Endothelial cell of umbilical vein (primary cell): ENCODE measurements around the gene CXCR6. TPM values are rescaled to one million over a fixed set of nuclear protein-coding genes. Genes with fewer than 3 reads are reported as not detected.

Experiments
- BruUV-seq: library from RNA; stranded (reverse); fragments of 400-500 nt; replicated peaks from 2 replicates; lab custom pipeline; 2021; lab: Mats Ljungman, UMichigan
- CTCF ChIA-PET: fragments of 300-600, 350-600 bp; sonication (Branson Sonifier 250); formaldehyde crosslinking; loops from one replicate; lab custom pipeline; 2021; ENCODE audit warnings: antibody characterized with exemption, inconsistent platforms; lab: Charles Lee
- POLR2A ChIA-PET: fragments of 300-600, 350-600 bp; sonication (Branson Sonifier 250); formaldehyde crosslinking; loops from one replicate; lab custom pipeline; 2021; ENCODE audit warnings: antibody characterized with exemption, inconsistent platforms; lab: Charles Lee
- DNase-seq: peaks from one replicate; pipeline ENCODE4 v3.0.0-alpha.2; 2011; ENCODE audit warnings: low read depth, low spot score
- FAIRE-seq: peaks from 2 replicates; lab custom pipeline; 2011; peaks lifted over from hg19 to GRCh38; lab: Jason Lieb, UNC
- H2AFZ ChIP-seq: 2 replicates; pipeline ENCODE4 v1.6.0; 2012; ENCODE audit warnings: low read depth, low read length, control low read depth, inconsistent platforms
- H3K27ac ChIP-seq: 2 replicates; pipeline ENCODE4 v1.5.1; 2011; ENCODE audit warnings: low read depth, mild to moderate bottlenecking, control low read depth, low read length, moderate library complexity; ENCODE audit not compliant: insufficient read depth
- H3K27me3 ChIP-seq, 2 experiments: 2 replicates each; pipeline versions ENCODE4 v1.6.0 to v1.6.1; 2011; ENCODE audit warnings: low read length in 2 of 2, mixed read lengths in 1 of 2; ENCODE audit not compliant: control insufficient read depth in 2 of 2, insufficient read depth in 2 of 2
- H3K36me3 ChIP-seq, 2 experiments: 2 replicates in 1 of 2; 3 replicates in 1 of 2; pipeline ENCODE4 v1.5.1; 2011; ENCODE audit warnings: low read length in 2 of 2, mild to moderate bottlenecking in 1 of 2, moderate library complexity in 1 of 2; ENCODE audit not compliant: control insufficient read depth in 2 of 2, insufficient read depth in 2 of 2; ENCODE audit errors: extremely low read depth in 1 of 2
- H3K4me1 ChIP-seq: 3 replicates; pipeline ENCODE4 v1.5.1; 2011; ENCODE audit warnings: mild to moderate bottlenecking, low read length; ENCODE audit not compliant: control insufficient read depth, insufficient read depth; ENCODE audit errors: extremely low read depth
- H3K4me2 ChIP-seq: 2 replicates; pipeline ENCODE4 v1.6.1; 2011; ENCODE audit warnings: low read length, control low read depth, mixed read lengths; ENCODE audit not compliant: insufficient read depth
- H3K4me3 ChIP-seq, 3 experiments: fragments of 200-600 bp in 1 of 3; sonication (generic), shearing (Covaris generic) in 1 of 3; replicated peaks in 1 of 3; 2 replicates each; pipeline ENCODE4 v1.5.1; 2011 to 2016; ENCODE audit warnings: control low read depth in 3 of 3, low read length in 3 of 3, mild to moderate bottlenecking in 2 of 3, inconsistent platforms in 1 of 3, low read depth in 1 of 3, moderate library complexity in 1 of 3; ENCODE audit not compliant: insufficient read depth in 1 of 3
- H3K79me2 ChIP-seq: 2 replicates; pipeline ENCODE4 v1.6.0; 2012; ENCODE audit warnings: low read length, inconsistent platforms; ENCODE audit not compliant: control insufficient read depth, insufficient read depth
- H3K9ac ChIP-seq: replicated peaks from 2 replicates; pipeline ENCODE3; 2011; ENCODE audit warnings: low read length, control low read depth; ENCODE audit not compliant: insufficient read depth; ENCODE audit errors: extremely low read depth
- H3K9me1 ChIP-seq: replicated peaks from 3 replicates; pipeline ENCODE4 v1.6.0; 2011; ENCODE audit warnings: mild to moderate bottlenecking, low read length; ENCODE audit not compliant: control insufficient read depth, insufficient read depth; ENCODE audit errors: extremely low read depth
- H3K9me3 ChIP-seq: replicated peaks from 2 replicates; pipeline ENCODE4 v1.5.1; 2012; ENCODE audit warnings: low read length, inconsistent platforms; ENCODE audit not compliant: control insufficient read depth, insufficient read depth
- H4K20me1 ChIP-seq: replicated peaks from 2 replicates; pipeline ENCODE3; 2011; ENCODE audit warnings: mild to moderate bottlenecking, low read length; ENCODE audit not compliant: control insufficient read depth, insufficient read depth; ENCODE audit errors: extremely low read depth
- EZH2 ChIP-seq: IDR thresholded peaks from 2 replicates; pipeline ENCODE4 v1.6.1; 2012; ENCODE audit warnings: borderline replicate concordance, low read depth, mild to moderate bottlenecking, moderate library complexity, low read length, inconsistent platforms; ENCODE audit not compliant: severe bottlenecking
- FOS ChIP-seq: IDR thresholded peaks from 2 replicates; pipeline ENCODE4 v1.6.1; 2011; ENCODE audit warnings: mild to moderate bottlenecking, low read length, moderate library complexity, borderline replicate concordance; ENCODE audit not compliant: insufficient read depth
- GATA2 ChIP-seq: IDR thresholded peaks from 2 replicates; pipeline ENCODE4 v1.7.0; 2011; ENCODE audit warnings: low read depth, mild to moderate bottlenecking, moderate library complexity, mixed read lengths, low read length; ENCODE audit not compliant: insufficient read length, insufficient read depth
- JUN ChIP-seq: IDR thresholded peaks from 2 replicates; pipeline ENCODE4 v1.6.1; 2011; ENCODE audit warnings: borderline replicate concordance, low read depth; ENCODE audit not compliant: insufficient read length, insufficient read depth
- MYC ChIP-seq: IDR thresholded peaks from one replicate; pipeline ENCODE4 v1.6.1; 2011; ENCODE audit warnings: mild to moderate bottlenecking, low read depth, low read length
- POLR2A ChIP-seq: IDR thresholded peaks from 2 replicates; pipeline ENCODE4 v1.6.1; 2012; ENCODE audit warnings: low read depth, mild to moderate bottlenecking, control low read depth, low read length
- POLR2AphosphoS5 ChIP-seq: IDR thresholded peaks from 2 replicates; pipeline ENCODE4 v1.6.1; 2012; ENCODE audit warnings: low read depth, mild to moderate bottlenecking, control low read depth, low read length, moderate library complexity; ENCODE audit not compliant: insufficient read depth
- dilution Hi-C: fragments of 300-500 bp; cut with MboI; formaldehyde crosslinking; loops from one replicate; pipeline ENCODE4 v1.15.0; 2019; ENCODE audit warnings: low sequenced_read_pairs; ENCODE audit not compliant: extremely low pct_ligation_motif_present
- intact Hi-C: fragments of 100-400 bp; cut with micrococcal nuclease; formaldehyde crosslinking; loops from one replicate; pipeline ENCODE4 v1.10.0; 2022
- polyA plus RNA-seq, 4 experiments: library from polyadenylated mRNA; depleted of rRNA in 3 of 4; stranded (reverse) in 3 of 4; unstranded in 1 of 4; fragments of >200 nt; gene quantifications; 2 replicates each; pipeline versions ENCODE4 v1.2.1 to v1.2.3, GENCODE V29; 2011 to 2012; ENCODE audit warnings: missing spikeins in 1 of 4
- total RNA-seq: library from RNA; stranded (reverse); gene quantifications from 2 replicates; pipeline ENCODE4 v1.2.3, GENCODE V29; 2021
- TF ChIP-seq, protein P1 (sequence below): IDR thresholded peaks from 2 replicates; pipeline ENCODE4 v1.6.1; 2011; ENCODE audit not compliant: insufficient read depth, insufficient read length
- TF ChIP-seq, protein P2 (sequence below), 2 donors: IDR thresholded peaks; 1 replicate in 1 of 2; 2 replicates in 1 of 2; pipeline ENCODE4 v1.5.1; 2011; ENCODE audit warnings: low read length in 2 of 2, mild to moderate bottlenecking in 2 of 2, moderate library complexity in 2 of 2, control low read depth in 1 of 2, inconsistent platforms in 1 of 2, low read depth in 1 of 2; ENCODE audit not compliant: insufficient read depth in 1 of 2; ENCODE audit errors: extremely low read depth in 1 of 2

Gene CXCR6
- total and polyA plus RNA-seq, 2 donors (not counting 3 experiments of a cell fraction or from before 2014, with no cell fraction given): not detected

GRCh38 chr3:45942051-45942825, 1.0 kb upstream of the CXCR6 start:
- no peak for FAIRE-seq
- Histone ChIP-seq H4K20me1 (no peaks in the 10 kb centered on the region), H3K4me2 (no peak overlapping the region), H3K36me3 (peaks cover 4 to 13% of the 10 kb centered on the region in 2 experiments), H3K9ac (no peak overlapping the region), H3K27ac (no peak overlapping the region), H3K79me2 (no peaks in the 10 kb centered on the region), H3K9me1 (no peaks in the 10 kb centered on the region), H3K27me3 (no peaks in the 10 kb centered on the region), H3K4me3 (no peak overlapping the region), H2AFZ (no peak overlapping the region), H3K9me3 (no peaks in the 10 kb centered on the region), H3K4me1 (no peaks in the 10 kb centered on the region)
- TF ChIP-seq POLR2A: no peak
- no peak for TF ChIP-seq POLR2AphosphoS5
- no peak for TF ChIP-seq GATA2
- TF ChIP-seq, protein P1, sequence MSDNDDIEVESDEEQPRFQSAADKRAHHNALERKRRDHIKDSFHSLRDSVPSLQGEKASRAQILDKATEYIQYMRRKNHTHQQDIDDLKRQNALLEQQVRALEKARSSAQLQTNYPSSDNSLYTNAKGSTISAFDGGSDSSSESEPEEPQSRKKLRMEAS: no peak
- TF ChIP-seq, protein P2, sequence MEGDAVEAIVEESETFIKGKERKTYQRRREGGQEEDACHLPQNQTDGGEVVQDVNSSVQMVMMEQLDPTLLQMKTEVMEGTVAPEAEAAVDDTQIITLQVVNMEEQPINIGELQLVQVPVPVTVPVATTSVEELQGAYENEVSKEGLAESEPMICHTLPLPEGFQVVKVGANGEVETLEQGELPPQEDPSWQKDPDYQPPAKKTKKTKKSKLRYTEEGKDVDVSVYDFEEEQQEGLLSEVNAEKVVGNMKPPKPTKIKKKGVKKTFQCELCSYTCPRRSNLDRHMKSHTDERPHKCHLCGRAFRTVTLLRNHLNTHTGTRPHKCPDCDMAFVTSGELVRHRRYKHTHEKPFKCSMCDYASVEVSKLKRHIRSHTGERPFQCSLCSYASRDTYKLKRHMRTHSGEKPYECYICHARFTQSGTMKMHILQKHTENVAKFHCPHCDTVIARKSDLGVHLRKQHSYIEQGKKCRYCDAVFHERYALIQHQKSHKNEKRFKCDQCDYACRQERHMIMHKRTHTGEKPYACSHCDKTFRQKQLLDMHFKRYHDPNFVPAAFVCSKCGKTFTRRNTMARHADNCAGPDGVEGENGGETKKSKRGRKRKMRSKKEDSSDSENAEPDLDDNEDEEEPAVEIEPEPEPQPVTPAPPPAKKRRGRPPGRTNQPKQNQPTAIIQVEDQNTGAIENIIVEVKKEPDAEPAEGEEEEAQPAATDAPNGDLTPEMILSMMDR (IDR thresholded peaks at IDR 0.05; ENCODE audit: extremely low read depth in 1 of 2, insufficient read depth in 1 of 2, low read depth in 1 of 2, low read length in 2 of 2): no peak
- no peak for TF ChIP-seq FOS
- TF ChIP-seq MYC: no peak
- no peak for TF ChIP-seq JUN
- TF ChIP-seq EZH2: no peak
- intact Hi-C loops: no loop called here
- DNase-seq: peak; percentile 24
- ChIA-PET POLR2A (no interaction called here), CTCF (interaction anchor here (1.0 to 1.6 kb wide), 3 partner anchors 135 to 181 kb away, joined by 3 to 4 read pairs (median 3); no protein-coding TSS in a partner anchor)
- dilution Hi-C loops: no loop called here
- BruUV-seq: no TSS peak
